Left ventricle myocardium inferior (tissue), 1 donor: Measurements from ENCODE around the gene MRTO4. TPM values are rescaled to one million over a fixed set of nuclear protein-coding genes. Genes with fewer than 3 reads are reported as not detected.

ENCODE experiments used
- DNase-seq: peaks from one replicate; pipeline ENCODE4 v3.0.0-alpha.2; 2020
- H3K27ac ChIP-seq: fragments of 200-600 bp; replicated peaks from 2 replicates; pipeline ENCODE4 v1.8.0; 2021
- H3K27me3 ChIP-seq: fragments of 200-600 bp; 2 replicates; pipeline ENCODE4 v1.8.0; 2021; ENCODE audit warnings: low read depth
- H3K36me3 ChIP-seq: fragments of 200-600 bp; 2 replicates; pipeline ENCODE4 v1.8.0; 2021
- H3K4me1 ChIP-seq: fragments of 200-600 bp; 2 replicates; pipeline ENCODE4 v1.8.0; 2021
- H3K4me3 ChIP-seq: fragments of 200-600 bp; 2 replicates; pipeline ENCODE4 v1.8.0; 2021; ENCODE audit warnings: mild to moderate bottlenecking, moderate library complexity
- H3K9me3 ChIP-seq: fragments of 200-600 bp; replicated peaks from 2 replicates; pipeline ENCODE4 v1.8.0; 2021
- intact Hi-C: fragments of 100-400 bp; cut with micrococcal nuclease; formaldehyde crosslinking; loops from one replicate; pipeline ENCODE4 v1.11.0; 2022
- total RNA-seq: library from RNA; stranded (reverse); fragmentation: NEBNext Ultra II Directional; extraction: Animal tissue kit (Norgen Biotek cat#: 25700); gene quantifications from one replicate; pipeline ENCODE4 v1.2.1, GENCODE V29; 2021
- TF ChIP-seq, protein P1 (sequence below): fragments of 200-600 bp; IDR thresholded peaks from 2 replicates; pipeline ENCODE4 v1.8.0; 2021; ENCODE audit warnings: antibody characterized with exemption, mild to moderate bottlenecking, borderline replicate concordance
- donor health status: DM: no; HTN: yes; CAD: no; lungs with severe emphysema.

MRTO4 gene
- total RNA-seq, 1 donor from 2014 or later, result 10.0 TPM

DNA sequence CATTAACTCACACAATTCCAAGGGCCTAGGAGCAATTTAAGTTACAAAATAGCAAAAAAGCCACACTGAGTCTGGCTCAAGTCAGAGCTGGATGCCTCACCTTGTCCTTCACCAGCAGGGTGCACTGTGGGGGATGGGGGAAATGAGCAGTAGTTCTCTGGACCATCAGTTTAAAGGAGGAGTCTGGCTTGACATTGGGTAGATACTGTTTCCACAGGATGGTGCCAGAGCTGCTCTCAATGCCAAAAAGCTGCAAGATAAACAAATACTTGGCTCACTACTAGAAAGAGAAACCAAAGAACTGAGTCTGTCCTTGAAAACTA lies 19.1 kb upstream of the MRTO4 start:
- peak; percentile 34 for DNase-seq
- H3K27ac ChIP-seq, result peak overlapping the region; percentile 66

DNA sequence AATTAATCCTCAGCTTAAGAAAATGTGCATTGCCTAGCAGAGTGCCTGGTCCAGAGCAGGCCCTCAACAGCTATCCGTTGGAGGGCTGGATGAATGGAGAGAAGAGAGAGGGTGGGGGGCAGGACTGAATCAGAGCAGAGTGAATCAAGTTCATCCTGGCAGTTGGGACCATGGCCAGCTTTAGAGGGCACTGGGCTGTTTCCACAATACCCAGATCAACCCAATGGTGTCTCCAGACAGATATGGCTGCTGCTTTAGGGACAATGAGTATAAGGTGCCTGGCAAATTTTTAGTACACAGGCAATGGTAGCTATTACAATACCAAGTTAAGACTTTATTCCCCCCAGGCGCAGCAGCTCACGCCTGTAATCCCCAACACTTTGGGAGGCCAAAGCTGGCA lies 17.4 kb upstream of the MRTO4 start:
- H3K4me3 ChIP-seq, result no peak overlapping the region
- H3K36me3 ChIP-seq, result peaks cover 98% of the 10 kb centered on the region
- intact Hi-C loops, result no loop called here
- H3K27me3 ChIP-seq, result no peaks in the 10 kb centered on the region
- no peak for DNase-seq
- TF ChIP-seq, protein P1, sequence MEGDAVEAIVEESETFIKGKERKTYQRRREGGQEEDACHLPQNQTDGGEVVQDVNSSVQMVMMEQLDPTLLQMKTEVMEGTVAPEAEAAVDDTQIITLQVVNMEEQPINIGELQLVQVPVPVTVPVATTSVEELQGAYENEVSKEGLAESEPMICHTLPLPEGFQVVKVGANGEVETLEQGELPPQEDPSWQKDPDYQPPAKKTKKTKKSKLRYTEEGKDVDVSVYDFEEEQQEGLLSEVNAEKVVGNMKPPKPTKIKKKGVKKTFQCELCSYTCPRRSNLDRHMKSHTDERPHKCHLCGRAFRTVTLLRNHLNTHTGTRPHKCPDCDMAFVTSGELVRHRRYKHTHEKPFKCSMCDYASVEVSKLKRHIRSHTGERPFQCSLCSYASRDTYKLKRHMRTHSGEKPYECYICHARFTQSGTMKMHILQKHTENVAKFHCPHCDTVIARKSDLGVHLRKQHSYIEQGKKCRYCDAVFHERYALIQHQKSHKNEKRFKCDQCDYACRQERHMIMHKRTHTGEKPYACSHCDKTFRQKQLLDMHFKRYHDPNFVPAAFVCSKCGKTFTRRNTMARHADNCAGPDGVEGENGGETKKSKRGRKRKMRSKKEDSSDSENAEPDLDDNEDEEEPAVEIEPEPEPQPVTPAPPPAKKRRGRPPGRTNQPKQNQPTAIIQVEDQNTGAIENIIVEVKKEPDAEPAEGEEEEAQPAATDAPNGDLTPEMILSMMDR, result no peak
- no peaks in the 10 kb centered on the region for H3K9me3 ChIP-seq
- H3K4me1 ChIP-seq, result peaks cover 32% of the 10 kb centered on the region
- H3K27ac ChIP-seq, result peak overlapping the region; percentile 21

More for the DNA sequence above, 19.1 kb upstream of the MRTO4 start:
- H3K4me3 ChIP-seq, result no peak overlapping the region
- no peaks in the 10 kb centered on the region for H3K9me3 ChIP-seq
- intact Hi-C loops, result no loop called here
- H3K27me3 ChIP-seq, result no peaks in the 10 kb centered on the region
- peaks cover 96% of the 10 kb centered on the region for H3K36me3 ChIP-seq
- H3K4me1 ChIP-seq, result peaks cover 32% of the 10 kb centered on the region
- TF ChIP-seq, protein P1, result peak; percentile 36

DNA sequence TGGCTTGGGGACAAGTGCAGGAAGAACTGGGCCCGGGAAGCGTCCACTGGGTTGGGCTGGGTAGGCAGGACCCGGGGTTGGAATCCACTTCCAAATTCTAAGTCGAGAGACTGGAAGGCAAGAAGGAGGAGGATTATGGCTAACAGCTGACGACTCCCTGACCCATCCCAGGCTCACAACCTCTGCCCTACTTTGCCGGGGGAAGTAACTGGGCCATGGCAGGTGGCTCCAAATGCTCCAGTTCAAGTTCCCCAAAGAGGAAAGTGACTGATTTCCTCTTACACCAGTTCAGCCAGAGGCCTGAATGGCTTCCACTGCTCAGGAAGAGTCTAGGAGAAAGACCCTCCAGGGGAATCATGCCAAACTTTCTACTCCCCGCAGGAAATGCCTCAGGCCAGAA lies 11.7 kb upstream of the MRTO4 start:
- Histone ChIP-seq H3K9me3 (no peaks in the 10 kb centered on the region), H3K4me3 (no peak overlapping the region), H3K36me3 (peaks cover 97% of the 10 kb centered on the region), H3K27ac (no peak overlapping the region), H3K27me3 (no peaks in the 10 kb centered on the region), H3K4me1 (peaks cover 9% of the 10 kb centered on the region)
- TF ChIP-seq, protein P1, result no peak
- DNase-seq, result no peak
- intact Hi-C loops, result no loop called here

DNA sequence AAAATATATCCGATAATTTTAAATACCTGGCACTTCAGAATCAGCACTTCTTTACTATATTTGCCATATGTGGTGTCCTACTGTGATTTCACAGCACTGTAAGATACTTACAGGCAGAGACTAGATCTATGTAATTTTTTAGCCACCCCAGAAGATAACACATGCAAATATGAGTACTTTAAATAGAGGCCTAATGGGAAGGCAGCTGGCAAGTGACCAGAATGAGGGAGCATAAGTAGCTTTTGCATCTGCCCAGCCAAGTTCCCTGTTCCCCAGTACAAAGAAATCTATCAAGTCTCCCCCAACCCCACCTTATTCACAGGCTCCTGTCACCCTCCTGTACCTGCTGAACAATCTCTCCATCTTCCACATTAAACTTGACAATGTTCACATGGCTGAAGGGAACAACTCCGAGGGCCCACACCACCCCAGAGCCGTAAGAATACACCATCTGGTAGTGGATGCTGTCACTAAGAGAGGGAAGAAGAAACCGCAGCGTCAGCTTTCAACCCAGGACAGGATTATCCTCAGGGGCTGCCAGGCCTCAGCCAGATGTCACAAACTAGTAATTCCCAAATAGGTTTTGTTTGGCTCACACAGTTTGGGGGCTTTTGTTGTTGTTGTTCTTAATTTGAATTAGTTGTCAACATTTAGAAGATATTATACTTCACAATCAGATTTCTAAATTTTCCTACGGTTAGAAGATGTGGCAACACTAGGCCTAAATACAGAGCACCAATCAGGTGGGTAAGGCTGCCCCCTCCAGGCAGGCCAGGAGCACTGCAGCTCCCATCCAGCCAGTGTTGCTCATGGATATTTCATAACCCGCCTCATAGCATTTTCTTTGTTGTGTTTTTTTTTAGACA lies 10.7 kb upstream of the MRTO4 start:
- intact Hi-C loops, result no loop called here
- Histone ChIP-seq H3K36me3 (peaks cover 93% of the 10 kb centered on the region), H3K4me1 (peaks cover 9% of the 10 kb centered on the region), H3K4me3 (no peak overlapping the region), H3K9me3 (no peaks in the 10 kb centered on the region), H3K27ac (no peak overlapping the region), H3K27me3 (no peaks in the 10 kb centered on the region)
- TF ChIP-seq, protein P1, result peak; percentile 98
- peak; percentile 29 for DNase-seq

DNA sequence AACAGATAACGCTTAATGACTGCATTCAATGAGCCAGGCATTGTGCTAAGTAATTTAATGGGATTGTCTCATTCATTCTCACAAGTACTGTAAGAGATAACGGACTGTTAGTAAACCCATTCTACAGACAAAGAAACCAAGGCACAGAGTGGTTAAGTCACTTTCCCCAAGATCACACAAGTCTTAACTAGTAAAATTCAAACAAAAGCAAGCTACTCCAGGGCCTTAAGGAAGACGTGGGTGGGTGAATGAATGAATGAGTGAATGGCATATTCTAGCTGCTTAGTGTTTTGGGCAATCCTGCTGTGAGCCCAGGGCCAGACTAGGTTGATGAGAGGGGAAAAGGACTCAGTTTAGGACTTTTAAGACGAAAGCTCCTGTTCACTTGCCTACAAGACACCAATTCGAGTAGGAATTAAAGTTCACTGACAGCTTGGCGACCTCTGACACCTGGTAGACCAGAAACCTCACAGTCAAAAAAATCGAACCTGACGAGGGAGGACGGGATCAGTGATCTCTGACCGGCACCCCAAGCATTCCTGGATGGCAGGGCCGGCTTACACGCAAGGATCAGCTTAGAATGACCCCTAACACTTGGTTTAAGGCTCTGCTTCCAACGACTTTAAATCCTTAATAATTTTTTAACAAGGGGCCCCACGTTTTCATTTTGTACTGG lies 838 bp upstream of the MRTO4 start:
- TF ChIP-seq, protein P1, result no peak
- H3K27ac ChIP-seq, result peak overlapping the region; percentile 98

More for the DNA sequence above, 838 bp upstream of the MRTO4 start:
- Histone ChIP-seq H3K36me3 (peaks cover 5% of the 10 kb centered on the region), H3K27me3 (no peaks in the 10 kb centered on the region), H3K4me3 (peak overlapping the region; percentile 97), H3K9me3 (no peaks in the 10 kb centered on the region), H3K4me1 (peaks cover 46% of the 10 kb centered on the region)
- intact Hi-C loops, result no loop called here
- DNase-seq, result no peak
